ENCODE measurements around the gene GNAI2. TPM values are rescaled to one million over a fixed set of nuclear protein-coding genes. Genes with fewer than 3 reads are reported as not detected.

GNAI2 gene
- polyA plus RNA-seq, 1 of the 3 experiments (the other 2 are of a cell fraction) = 649 TPM

DNA sequence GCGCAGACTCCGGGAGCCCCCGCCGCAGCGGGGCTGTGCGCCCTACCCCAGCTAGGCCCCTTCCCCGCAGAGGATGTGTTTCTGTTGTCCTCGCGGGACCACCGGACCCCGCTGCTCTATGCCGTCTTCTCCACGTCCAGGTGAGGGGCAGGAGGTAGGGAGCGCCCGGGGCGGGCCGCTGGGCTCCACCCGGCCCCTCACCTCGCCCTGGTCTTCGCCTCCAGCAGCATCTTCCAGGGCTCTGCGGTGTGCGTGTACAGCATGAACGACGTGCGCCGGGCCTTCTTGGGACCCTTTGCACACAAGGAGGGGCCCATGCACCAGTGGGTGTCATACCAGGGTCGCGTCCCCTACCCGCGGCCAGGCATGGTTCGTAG is 37.7 kb downstream of the GNAI2 start:
- Histone ChIP-seq H3K9me3 (no peaks in the 10 kb centered on the region), H4K20me1 (ENCODE audit: insufficient read depth) (no peaks in the 10 kb centered on the region), H3K4me1 (ENCODE audit: control insufficient read depth in 1 of 2, insufficient read depth in 2 of 2, low read depth in 1 of 2, low read length in 1 of 2) (peaks cover 11 to 19% of the 10 kb centered on the region in 2 experiments; a peak in 2 of 4 replicates), H3K36me3 (replicated peaks in 1 of 2; ENCODE audit: control insufficient read depth in 1 of 2, insufficient read depth in 2 of 2, low read length in 1 of 2) (no peaks in the 10 kb centered on the region), H3K79me2 (ENCODE audit: insufficient read depth) (no peaks in the 10 kb centered on the region), H3K27me3 (ENCODE audit: insufficient read depth) (0 out of 2 replicates have a peak, but pooled peaks cover 16% of the 10 kb centered on the region), H3F3A (replicated peaks; ENCODE audit: insufficient read depth) (peaks cover 14% of the 10 kb centered on the region), H3K4me3 (ENCODE audit: low read depth in 2 of 2, low read length in 1 of 2) (no peak overlapping the region), H3K9me2 (no peaks in the 10 kb centered on the region), H3K9ac (no peak overlapping the region), H3K27ac (ENCODE audit: low read depth in 2 of 2, low read length in 1 of 2) (no peak overlapping the region), H2AFZ (ENCODE audit: low read depth) (no peak overlapping the region), H3K4me2 (no peak overlapping the region)
- CTCF ChIA-PET = interaction anchor here (0.6 to 12.2 kb wide), 22 partner anchors 9 to 337 kb away, joined by 3 to 206 read pairs (median 4); partner anchors contain the start of genes GNAI2 and GNAT1
- no peak for DNase-seq
- WGBS (ENCODE audit: low lambda C conversion rate) = 50% methylated on average over 23 of the region's 31 CpGs
- POLR2A ChIA-PET = no interaction called here
- TF ChIP-seq, protein P1, sequence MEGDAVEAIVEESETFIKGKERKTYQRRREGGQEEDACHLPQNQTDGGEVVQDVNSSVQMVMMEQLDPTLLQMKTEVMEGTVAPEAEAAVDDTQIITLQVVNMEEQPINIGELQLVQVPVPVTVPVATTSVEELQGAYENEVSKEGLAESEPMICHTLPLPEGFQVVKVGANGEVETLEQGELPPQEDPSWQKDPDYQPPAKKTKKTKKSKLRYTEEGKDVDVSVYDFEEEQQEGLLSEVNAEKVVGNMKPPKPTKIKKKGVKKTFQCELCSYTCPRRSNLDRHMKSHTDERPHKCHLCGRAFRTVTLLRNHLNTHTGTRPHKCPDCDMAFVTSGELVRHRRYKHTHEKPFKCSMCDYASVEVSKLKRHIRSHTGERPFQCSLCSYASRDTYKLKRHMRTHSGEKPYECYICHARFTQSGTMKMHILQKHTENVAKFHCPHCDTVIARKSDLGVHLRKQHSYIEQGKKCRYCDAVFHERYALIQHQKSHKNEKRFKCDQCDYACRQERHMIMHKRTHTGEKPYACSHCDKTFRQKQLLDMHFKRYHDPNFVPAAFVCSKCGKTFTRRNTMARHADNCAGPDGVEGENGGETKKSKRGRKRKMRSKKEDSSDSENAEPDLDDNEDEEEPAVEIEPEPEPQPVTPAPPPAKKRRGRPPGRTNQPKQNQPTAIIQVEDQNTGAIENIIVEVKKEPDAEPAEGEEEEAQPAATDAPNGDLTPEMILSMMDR (IDR thresholded peaks at IDR 0.05) = no peak
- TF ChIP-seq FOXJ3 (CRISPR knock-in tag; IDR thresholded peaks at IDR 0.05) (no peak), RFX5 (IDR thresholded peaks at IDR 0.05; ENCODE audit: low read length) (no peak), CHD2 (IDR thresholded peaks at IDR 0.05; ENCODE audit: low read length, partially characterized antibody) (no peak), FOSL2 (IDR thresholded peaks at IDR 0.05; ENCODE audit: borderline replicate concordance, low read depth) (no peak), RXRA (IDR thresholded peaks at IDR 0.05; ENCODE audit: borderline replicate concordance, low read depth) (no peak)

DNA sequence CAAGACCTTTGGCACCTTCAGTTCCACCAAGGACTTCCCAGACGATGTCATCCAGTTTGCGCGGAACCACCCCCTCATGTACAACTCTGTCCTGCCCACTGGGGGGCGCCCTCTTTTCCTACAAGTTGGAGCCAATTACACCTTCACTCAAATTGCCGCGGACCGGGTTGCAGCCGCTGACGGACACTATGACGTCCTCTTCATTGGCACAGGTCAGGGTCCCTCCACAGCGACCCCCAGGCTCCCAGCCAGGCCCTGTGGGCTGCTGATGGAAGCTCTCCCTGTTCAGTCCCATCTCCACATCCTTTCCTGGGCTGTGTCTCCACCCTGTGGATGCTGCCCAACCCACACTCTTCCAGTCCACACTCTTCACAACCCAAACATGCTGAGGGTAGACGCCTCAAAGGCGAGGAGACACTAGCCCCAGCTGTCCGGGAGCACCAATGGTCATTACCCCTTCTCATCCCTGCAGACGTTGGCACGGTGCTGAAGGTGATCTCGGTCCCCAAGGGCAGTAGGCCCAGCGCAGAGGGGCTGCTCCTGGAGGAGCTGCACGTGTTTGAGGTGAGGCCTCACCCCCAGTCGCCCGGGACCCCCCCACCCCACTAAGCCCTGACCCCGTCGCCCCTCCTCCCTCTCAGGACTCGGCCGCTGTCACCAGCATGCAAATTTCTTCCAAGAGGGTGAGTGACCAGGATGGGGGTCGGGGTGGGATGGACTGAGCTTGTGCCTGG is 38.5 kb downstream of the GNAI2 start:
- Histone ChIP-seq H3K9me2 (no peaks in the 10 kb centered on the region), H3K79me2 (ENCODE audit: insufficient read depth) (no peaks in the 10 kb centered on the region), H3K4me1 (ENCODE audit: control insufficient read depth in 1 of 2, insufficient read depth in 2 of 2, low read depth in 1 of 2, low read length in 1 of 2) (peaks cover 8 to 19% of the 10 kb centered on the region in 2 experiments; a peak in 2 of 4 replicates), H3K4me2 (no peak overlapping the region), H3K36me3 (replicated peaks in 1 of 2; ENCODE audit: control insufficient read depth in 1 of 2, insufficient read depth in 2 of 2, low read length in 1 of 2) (no peaks in the 10 kb centered on the region), H3K9me3 (no peaks in the 10 kb centered on the region), H3F3A (replicated peaks; ENCODE audit: insufficient read depth) (peaks cover 14% of the 10 kb centered on the region), H3K9ac (no peak overlapping the region), H3K4me3 (ENCODE audit: low read depth in 2 of 2, low read length in 1 of 2) (no peak overlapping the region; a peak in 1 of 4 replicates), H2AFZ (ENCODE audit: low read depth) (no peak overlapping the region), H3K27me3 (ENCODE audit: insufficient read depth) (0 out of 2 replicates have a peak, but pooled peaks cover 16% of the 10 kb centered on the region), H4K20me1 (ENCODE audit: insufficient read depth) (no peaks in the 10 kb centered on the region), H3K27ac (ENCODE audit: low read depth in 2 of 2, low read length in 1 of 2) (no peak overlapping the region)
- CTCF ChIA-PET = interaction anchor here (0.6 to 12.2 kb wide), 36 partner anchors 10 to 276 kb away, joined by 3 to 206 read pairs (median 5); partner anchors contain the start of gene GNAT1
- WGBS (ENCODE audit: low lambda C conversion rate) = 4% methylated on average over 16 of the region's 26 CpGs
- POLR2A ChIA-PET = no interaction called here
- peak; percentile 83 for DNase-seq
- TF ChIP-seq FOXM1 (IDR thresholded peaks at IDR 0.05; ENCODE audit: low read depth) (no peak), SMC3 (IDR thresholded peaks at IDR 0.05; ENCODE audit: low read depth, low read length) (peak; percentile 27), TAF1 (IDR thresholded peaks at IDR 0.05; ENCODE audit: borderline replicate concordance, low read depth, low read length) (no peak), JUND (IDR thresholded peaks at IDR 0.05) (no peak), FOXJ3 (CRISPR knock-in tag; IDR thresholded peaks at IDR 0.05) (no peak), NRF1 (IDR thresholded peaks at IDR 0.05; ENCODE audit: low read depth, low read length) (no peak), RAD21 (IDR thresholded peaks at IDR 0.05; ENCODE audit: low read length) (peak; percentile 32)
- TF ChIP-seq, protein P1 (IDR thresholded peaks at IDR 0.05) = peak; percentile 94
